ENCODE measurements around the gene TCEANC. TPM values are rescaled to one million over a fixed set of nuclear protein-coding genes. Genes with fewer than 3 reads are reported as not detected.
A peak's percentile ranks its signal among the peaks of the same experiment; 100 is the strongest.
"Not testable (repeated sequence)": the region's sequence is repeated elsewhere in the genome, so short reads cannot be mapped to it uniquely, and the experiment has no call there.

Gene TCEANC
- total RNA-seq, 5 donors from 2014 or later (not counting 1 experiment from before 2014, with no cell fraction given), result 8.0 to 12.8 (median 9.5) TPM

DNA sequence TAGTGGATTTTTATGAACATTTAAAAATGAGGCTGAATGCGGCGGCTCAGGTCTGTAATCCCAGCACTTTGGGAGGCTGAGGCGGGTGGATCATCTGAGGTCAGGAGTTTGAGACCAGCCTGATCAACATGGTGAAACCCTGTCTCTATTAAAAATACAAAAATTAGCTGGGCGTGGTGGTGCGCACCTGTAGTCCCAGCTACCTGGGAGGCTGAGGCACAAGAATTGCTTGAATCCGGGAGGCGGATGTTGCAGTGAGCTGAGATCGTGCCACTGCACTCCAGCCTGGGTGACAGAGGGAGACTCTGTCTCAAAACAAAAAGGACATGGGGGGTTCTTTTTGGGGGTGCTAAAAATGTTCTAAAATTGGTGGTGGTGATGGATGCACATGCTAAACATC lies 16.8 kb downstream of the TCEANC start:
- DNase-seq; H3K36me3 ChIP-seq (ENCODE audit: control insufficient read depth in 2 of 2, extremely low read depth in 1 of 2, insufficient read depth in 1 of 2, low read length in 1 of 2); H3K9me3 ChIP-seq; H3K27me3 ChIP-seq (replicated peaks in 1 of 2; ENCODE audit: control insufficient read depth in 2 of 2, extremely low read depth in 1 of 2, insufficient read depth in 2 of 2, low read length in 1 of 2); H3K4me1 ChIP-seq (ENCODE audit: control insufficient read depth in 1 of 2, extremely low read depth in 1 of 2, insufficient read depth in 2 of 2, low read length in 2 of 2); ATAC-seq (replicated peaks in 1 of 4); H3K4me3 Mint-ChIP-seq; H3K9me3 Mint-ChIP-seq: not testable (repeated sequence)
- peaks cover 0 to 15% of the 10 kb centered on the region in 2 donors for H3K27me3 Mint-ChIP-seq
- H3K36me3 Mint-ChIP-seq, result peaks cover 20% of the 10 kb centered on the region
- WGBS (ENCODE audit: insufficient coverage), result 100% methylated on average over 3 of the region's 8 CpGs
- H3K4me1 Mint-ChIP-seq, result peaks cover 0 to 11% (median 4%) of the 10 kb centered on the region in 3 donors
- ChIA-PET CTCF (interaction anchor here (0.6 to 1.5 kb wide), 4 partner anchors 11 to 360 kb away, joined by 3 to 5 read pairs (median 4); partner anchors contain the start of gene GEMIN8 (in 1 of the 2)), POLR2A (interaction anchor here in 1 of 2 donors (0.7 to 1.2 kb wide), 3 partner anchors 19 to 73 kb away, joined by 3 to 5 read pairs (median 5); partner anchors contain the start of genes OFD1, RAB9A and TRAPPC2)
- H3K27ac ChIP-seq (ENCODE audit: low read length), result peak overlapping the region; percentile 58
- H3K27ac Mint-ChIP-seq, result peak overlapping the region in 1 of 2 donors; percentile 74
- H3K4me3 ChIP-seq (ENCODE audit: control insufficient read depth in 1 of 2, extremely low read depth in 1 of 2, low read length in 1 of 2), result peak overlapping the region in 1 of 2 donors; percentile 7

DNA sequence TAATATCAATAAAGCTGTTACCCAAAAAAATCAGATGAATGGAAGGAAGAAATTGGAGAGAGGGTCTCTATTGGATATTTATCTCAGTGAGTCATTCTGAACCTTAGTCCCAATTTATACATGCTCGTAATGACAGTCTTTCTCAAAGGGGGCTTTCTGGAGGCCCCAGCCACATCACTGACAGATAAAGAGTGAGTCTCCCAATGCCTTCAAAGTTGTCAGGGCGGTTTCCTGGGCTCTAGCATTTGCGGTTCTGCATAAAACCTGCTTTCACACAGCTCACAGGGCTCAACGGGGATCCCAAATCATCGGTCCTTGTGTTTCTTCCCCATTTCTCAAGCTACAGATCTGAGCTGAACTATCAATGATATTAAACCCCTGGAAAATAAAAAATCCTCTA lies 17.3 kb downstream of the TCEANC start:
- H3K27ac ChIP-seq (ENCODE audit: low read length), result no peak overlapping the region
- Mint-ChIP-seq H3K4me1 (peaks cover 0 to 11% (median 4%) of the 10 kb centered on the region in 3 donors), H3K27me3 (peaks cover 0 to 15% of the 10 kb centered on the region in 2 donors), H3K27ac (no peak overlapping the region), H3K9me3 (no peaks in the 10 kb centered on the region), H3K36me3 (peaks cover 20% of the 10 kb centered on the region), H3K4me3 (no peak overlapping the region)
- H3K27me3 ChIP-seq (replicated peaks in 1 of 2; ENCODE audit: control insufficient read depth in 2 of 2, extremely low read depth in 1 of 2, insufficient read depth in 2 of 2, low read length in 1 of 2), result no peaks in the 10 kb centered on the region
- ATAC-seq (replicated peaks in 1 of 4), result no peak
- CTCF ChIA-PET, result interaction anchor here in 1 of 2 donors (1.5 kb wide), 1 partner anchor 11 kb away, joined by 5 read pairs; no protein-coding TSS in a partner anchor
- H3K36me3 ChIP-seq (ENCODE audit: control insufficient read depth in 2 of 2, extremely low read depth in 1 of 2, insufficient read depth in 1 of 2, low read length in 1 of 2), result peaks cover 0 to 8% of the 10 kb centered on the region in 2 donors
- POLR2A ChIA-PET, result no interaction called here
- 80% methylated on average over 1 of the region's 5 CpGs for WGBS (ENCODE audit: insufficient coverage)
- H3K4me3 ChIP-seq (ENCODE audit: control insufficient read depth in 1 of 2, extremely low read depth in 1 of 2, low read length in 1 of 2), result no peak overlapping the region
- no peaks in the 10 kb centered on the region for H3K9me3 ChIP-seq
- DNase-seq, result no peak
- H3K4me1 ChIP-seq (ENCODE audit: control insufficient read depth in 1 of 2, extremely low read depth in 1 of 2, insufficient read depth in 2 of 2, low read length in 2 of 2), result peaks cover 0 to 5% of the 10 kb centered on the region in 2 experiments

DNA sequence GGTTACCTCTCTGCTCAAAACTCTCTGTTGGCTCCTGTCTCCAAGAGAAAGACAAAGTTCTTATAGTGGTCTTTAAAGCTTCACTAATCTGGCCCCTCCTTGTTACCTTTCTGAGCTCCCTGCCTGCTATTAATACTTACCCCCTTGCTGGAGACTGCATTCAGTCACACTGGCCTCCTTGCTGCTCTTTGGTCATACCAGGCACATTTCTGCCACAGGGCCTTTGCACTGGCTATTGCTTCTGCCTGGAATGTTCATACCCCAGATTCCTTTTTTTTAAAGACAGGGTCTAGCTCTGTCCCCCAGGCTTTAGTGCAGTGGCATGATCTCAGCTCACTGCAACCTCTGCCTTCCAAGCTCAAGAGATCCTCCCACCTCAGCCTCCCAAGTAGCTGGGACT lies 20.1 kb downstream of the TCEANC start:
- POLR2A ChIA-PET, result interaction anchor here in 1 of 2 donors (0.6 kb wide), 1 partner anchor 47 kb away, joined by 3 read pairs; no protein-coding TSS in a partner anchor
- ATAC-seq (replicated peaks in 1 of 4) (no peak), DNase-seq (no peak)
- peaks cover 0 to 3% of the 10 kb centered on the region in 2 donors for H3K36me3 ChIP-seq (ENCODE audit: control insufficient read depth in 2 of 2, extremely low read depth in 1 of 2, insufficient read depth in 1 of 2, low read length in 1 of 2)
- H3K9me3 ChIP-seq, result no peaks in the 10 kb centered on the region
- Mint-ChIP-seq H3K27me3 (peaks cover 0 to 15% of the 10 kb centered on the region in 2 donors), H3K36me3 (peaks cover 17% of the 10 kb centered on the region), H3K4me3 (no peak overlapping the region), H3K27ac (no peak overlapping the region), H3K4me1 (peaks cover 0 to 9% (median 4%) of the 10 kb centered on the region in 3 donors), H3K9me3 (no peaks in the 10 kb centered on the region)
- CTCF ChIA-PET, result no interaction called here
- no peak overlapping the region for H3K4me3 ChIP-seq (ENCODE audit: control insufficient read depth in 1 of 2, extremely low read depth in 1 of 2, low read length in 1 of 2)
- H3K27ac ChIP-seq (ENCODE audit: low read length), result no peak overlapping the region
- peaks cover 0 to 5% of the 10 kb centered on the region in 2 experiments for H3K4me1 ChIP-seq (ENCODE audit: control insufficient read depth in 1 of 2, extremely low read depth in 1 of 2, insufficient read depth in 2 of 2, low read length in 2 of 2)
- H3K27me3 ChIP-seq (replicated peaks in 1 of 2; ENCODE audit: control insufficient read depth in 2 of 2, extremely low read depth in 1 of 2, insufficient read depth in 2 of 2, low read length in 1 of 2), result no peaks in the 10 kb centered on the region

DNA sequence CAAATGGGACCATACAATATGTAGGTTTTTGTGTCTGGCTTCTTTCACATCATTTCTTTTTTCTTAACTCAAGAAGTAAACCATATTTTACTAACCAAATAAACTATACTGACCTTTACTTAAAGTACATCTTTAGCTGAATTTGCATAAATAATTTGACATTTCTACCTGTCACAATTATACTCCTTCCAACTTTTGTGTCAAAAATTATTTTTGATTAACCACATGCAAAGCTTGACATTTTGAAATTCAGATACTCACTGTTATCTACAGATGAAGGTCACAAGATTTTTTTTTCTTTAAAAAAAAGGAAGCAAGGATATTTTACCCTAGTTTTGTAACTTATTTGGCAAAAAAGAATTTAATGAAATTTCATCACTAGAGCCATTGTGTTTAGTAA lies 23.9 kb downstream of the TCEANC start:
- H3K4me3 Mint-ChIP-seq, result no peak overlapping the region
- no peaks in the 10 kb centered on the region for H3K36me3 ChIP-seq (ENCODE audit: control insufficient read depth in 2 of 2, extremely low read depth in 1 of 2, insufficient read depth in 1 of 2, low read length in 1 of 2)
- H3K4me3 ChIP-seq (ENCODE audit: control insufficient read depth in 1 of 2, extremely low read depth in 1 of 2, low read length in 1 of 2), result no peak overlapping the region
- CTCF ChIA-PET, result no interaction called here
- peaks cover 0 to 4% (median 0%) of the 10 kb centered on the region in 3 donors for H3K4me1 Mint-ChIP-seq
- H3K9me3 Mint-ChIP-seq, result no peaks in the 10 kb centered on the region
- DNase-seq (no peak), ATAC-seq (replicated peaks in 1 of 4) (no peak)
- peaks cover 0 to 11% of the 10 kb centered on the region in 2 donors for H3K27me3 Mint-ChIP-seq
- peaks cover 10% of the 10 kb centered on the region for H3K36me3 Mint-ChIP-seq
- no peaks in the 10 kb centered on the region for H3K9me3 ChIP-seq
- no peaks in the 10 kb centered on the region for H3K4me1 ChIP-seq (ENCODE audit: control insufficient read depth in 1 of 2, extremely low read depth in 1 of 2, insufficient read depth in 2 of 2, low read length in 2 of 2)
- no peaks in the 10 kb centered on the region for H3K27me3 ChIP-seq (replicated peaks in 1 of 2; ENCODE audit: control insufficient read depth in 2 of 2, extremely low read depth in 1 of 2, insufficient read depth in 2 of 2, low read length in 1 of 2)
- no peak overlapping the region for H3K27ac ChIP-seq (ENCODE audit: low read length)
- H3K27ac Mint-ChIP-seq, result no peak overlapping the region
- POLR2A ChIA-PET, result no interaction called here

DNA sequence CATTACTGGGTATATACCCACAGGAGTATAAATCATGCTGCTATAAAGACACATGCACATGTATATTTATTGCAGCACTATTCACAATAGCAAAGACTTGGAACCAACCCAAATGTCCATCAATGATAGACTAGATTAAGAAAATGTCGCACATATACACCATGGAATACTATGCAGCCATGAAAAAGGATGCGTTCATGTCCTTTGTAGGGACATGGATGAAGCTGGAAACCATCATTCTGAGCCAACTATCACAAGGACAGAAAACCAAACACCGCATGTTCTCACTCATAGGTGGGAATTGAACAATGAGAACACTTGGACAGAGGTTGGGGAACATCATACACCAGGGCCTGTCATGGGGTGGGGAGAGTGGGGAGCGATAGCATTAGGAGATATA lies 26.8 kb downstream of the TCEANC start:
- H3K27ac Mint-ChIP-seq; H3K4me1 ChIP-seq (ENCODE audit: control insufficient read depth in 1 of 2, extremely low read depth in 1 of 2, insufficient read depth in 2 of 2, low read length in 2 of 2); H3K9me3 Mint-ChIP-seq; H3K4me3 ChIP-seq (ENCODE audit: control insufficient read depth in 1 of 2, extremely low read depth in 1 of 2, low read length in 1 of 2); H3K27me3 ChIP-seq (replicated peaks in 1 of 2; ENCODE audit: control insufficient read depth in 2 of 2, extremely low read depth in 1 of 2, insufficient read depth in 2 of 2, low read length in 1 of 2); POLR2A ChIA-PET; H3K36me3 Mint-ChIP-seq; CTCF ChIA-PET; DNase-seq; H3K36me3 ChIP-seq (ENCODE audit: control insufficient read depth in 2 of 2, extremely low read depth in 1 of 2, insufficient read depth in 1 of 2, low read length in 1 of 2); H3K27me3 Mint-ChIP-seq; H3K27ac ChIP-seq (ENCODE audit: low read length); H3K9me3 ChIP-seq; ATAC-seq (replicated peaks in 1 of 4); H3K4me3 Mint-ChIP-seq; H3K4me1 Mint-ChIP-seq: not testable (repeated sequence)
- WGBS (ENCODE audit: insufficient coverage), result no CpG with 5 or more reads among the region's 4 CpGs

DNA sequence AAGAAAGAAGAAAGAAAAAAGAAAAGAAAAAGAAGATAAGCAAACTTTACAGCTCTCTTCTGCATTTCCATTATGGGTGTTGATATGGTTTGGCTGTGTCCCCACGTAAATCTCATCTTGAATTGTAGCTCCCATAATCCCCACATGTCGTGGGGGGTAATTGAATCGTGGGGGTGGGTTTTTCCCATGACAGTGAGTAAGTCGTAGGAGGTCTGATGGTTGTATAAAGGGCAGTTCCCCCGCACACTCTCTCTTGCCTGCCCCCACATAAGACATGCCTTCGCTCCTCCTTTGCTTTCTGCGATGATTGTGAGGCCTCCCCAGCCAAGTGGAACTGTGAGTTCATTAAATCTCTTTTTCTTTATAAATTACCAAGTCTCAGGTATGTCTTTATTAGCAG lies 28.7 kb downstream of the TCEANC start:
- POLR2A ChIA-PET, result interaction anchor here in 1 of 2 donors (0.6 kb wide), 1 partner anchor 51 kb away, joined by 3 read pairs; no protein-coding TSS in a partner anchor
- no peak overlapping the region for H3K27ac ChIP-seq (ENCODE audit: low read length)
- peaks cover 5 to 21% (median 6%) of the 10 kb centered on the region in 3 donors for H3K4me1 Mint-ChIP-seq
- no peaks in the 10 kb centered on the region for H3K9me3 Mint-ChIP-seq
- H3K27me3 Mint-ChIP-seq, result peaks cover 0 to 9% of the 10 kb centered on the region in 2 donors
- H3K4me3 Mint-ChIP-seq, result no peak overlapping the region
- no peaks in the 10 kb centered on the region for H3K36me3 ChIP-seq (ENCODE audit: control insufficient read depth in 2 of 2, extremely low read depth in 1 of 2, insufficient read depth in 1 of 2, low read length in 1 of 2)
- H3K9me3 ChIP-seq, result no peaks in the 10 kb centered on the region
- H3K27me3 ChIP-seq (replicated peaks in 1 of 2; ENCODE audit: control insufficient read depth in 2 of 2, extremely low read depth in 1 of 2, insufficient read depth in 2 of 2, low read length in 1 of 2), result no peaks in the 10 kb centered on the region
- peaks cover 0 to 2% of the 10 kb centered on the region in 2 experiments for H3K4me1 ChIP-seq (ENCODE audit: control insufficient read depth in 1 of 2, extremely low read depth in 1 of 2, insufficient read depth in 2 of 2, low read length in 2 of 2)
- H3K27ac Mint-ChIP-seq, result no peak overlapping the region
- no CpG with 5 or more reads among the region's 7 CpGs for WGBS (ENCODE audit: insufficient coverage)
- no peak overlapping the region for H3K4me3 ChIP-seq (ENCODE audit: control insufficient read depth in 1 of 2, extremely low read depth in 1 of 2, low read length in 1 of 2)
- ATAC-seq (replicated peaks in 1 of 4) (no peak), DNase-seq (no peak)
- peaks cover 3% of the 10 kb centered on the region for H3K36me3 Mint-ChIP-seq
- CTCF ChIA-PET, result interaction anchor here in 1 of 2 donors (0.7 kb wide), 2 partner anchors 23 to 102 kb away, joined by 4 to 6 read pairs; no protein-coding TSS in a partner anchor
